Cardiac muscle cell (in vitro differentiated cells and primary cell): ENCODE measurements around the gene TTPAL. TPM values are rescaled to one million over a fixed set of nuclear protein-coding genes. Genes with fewer than 3 reads are reported as not detected.

Experiments used
- DNase-seq, 2 donors: peaks; one replicate each; pipeline versions ENCODE4 v3.0.0 to v3.0.0-alpha.2; 2010 to 2017; ENCODE audit warnings: low read depth in 1 of 2, low spot score in 1 of 2
- H3K27ac ChIP-seq: fragments of 200-600 bp; sonication (generic); 2 replicates; pipeline ENCODE4 v1.5.1; 2016
- H3K27me3 ChIP-seq: fragments of 200-600 bp; sonication (generic); 2 replicates; pipeline ENCODE4 v1.6.0; 2016; ENCODE audit warnings: control low read depth
- H3K36me3 ChIP-seq: fragments of 200-600 bp; sonication (generic); 2 replicates; pipeline ENCODE4 v1.5.1; 2016; ENCODE audit warnings: control low read depth
- H3K4me1 ChIP-seq: fragments of 200-600 bp; sonication (generic); 2 replicates; pipeline ENCODE4 v1.8.1; 2017; ENCODE audit warnings: low read depth, mild to moderate bottlenecking, mixed run types
- H3K4me3 ChIP-seq: fragments of 200-600 bp; sonication (generic); 2 replicates; pipeline ENCODE4 v1.5.1; 2016; ENCODE audit warnings: mild to moderate bottlenecking
- H3K9me3 ChIP-seq: fragments of 200-600 bp; sonication (generic); 2 replicates; pipeline ENCODE4 v1.5.1; 2017; ENCODE audit warnings: low read depth, mild to moderate bottlenecking, control low read depth
- CTCF ChIP-seq: IDR thresholded peaks from 2 replicates; pipeline ENCODE4 v1.5.1; 2012; ENCODE audit warnings: low read depth, mild to moderate bottlenecking, low read length
- polyA plus RNA-seq: library from polyadenylated mRNA; unstranded; fragments of >200 nt; fragmentation: Nextera tagmentation; extraction: Ambion mirVana; gene quantifications from 2 replicates; pipeline ENCODE4 v1.2.1, GENCODE V29; 2016
- total RNA-seq: library from RNA; depleted of rRNA; stranded (reverse); fragments of >200 nt; gene quantifications from 2 replicates; pipeline ENCODE4 v1.2.3, GENCODE V29; 2016

TTPAL gene
- total and polyA plus RNA-seq, 2 experiments from 2014 or later, result 6.1 to 9.8 TPM

GRCh38 chr20:44436393-44436792 lies 39.3 kb upstream of the TTPAL start:
- Histone ChIP-seq H3K4me3 (no peak overlapping the region), H3K9me3 (no peaks in the 10 kb centered on the region), H3K27ac (no peak overlapping the region), H3K36me3 (no peaks in the 10 kb centered on the region), H3K27me3 (no peaks in the 10 kb centered on the region), H3K4me1 (no peaks in the 10 kb centered on the region)
- no peak for DNase-seq
- no peak for TF ChIP-seq CTCF

GRCh38 chr20:44437497-44437896 lies 38.2 kb upstream of the TTPAL start:
- H3K4me1 ChIP-seq, result no peaks in the 10 kb centered on the region
- H3K9me3 ChIP-seq, result no peaks in the 10 kb centered on the region
- no peak for DNase-seq
- no peaks in the 10 kb centered on the region for H3K36me3 ChIP-seq
- H3K27me3 ChIP-seq, result no peaks in the 10 kb centered on the region
- no peak overlapping the region for H3K27ac ChIP-seq
- H3K4me3 ChIP-seq, result no peak overlapping the region
- TF ChIP-seq CTCF, result no peak

- Histone ChIP-seq H3K4me1 (no peaks in the 10 kb centered on the region), H3K36me3 (no peaks in the 10 kb centered on the region), H3K9me3 (no peaks in the 10 kb centered on the region), H3K27ac (no peak overlapping the region), H3K27me3 (no peaks in the 10 kb centered on the region), H3K4me3 (no peak overlapping the region)
- TF ChIP-seq CTCF, result no peak
- DNase-seq, result no peak
These were observed 36.9 kb upstream of the TTPAL start for GRCh38 chr20:44438782-44439181.

- H3K36me3 ChIP-seq, result no peaks in the 10 kb centered on the region
- no peaks in the 10 kb centered on the region for H3K27me3 ChIP-seq
- no peak for TF ChIP-seq CTCF
- H3K4me1 ChIP-seq, result no peaks in the 10 kb centered on the region
- no peak for DNase-seq
- H3K9me3 ChIP-seq, result no peaks in the 10 kb centered on the region
- no peak overlapping the region for H3K27ac ChIP-seq
- no peak overlapping the region for H3K4me3 ChIP-seq
These were observed 36.4 kb upstream of the TTPAL start for GRCh38 chr20:44439318-44439717.

- Histone ChIP-seq H3K4me1 (no peaks in the 10 kb centered on the region), H3K4me3 (no peak overlapping the region), H3K9me3 (no peaks in the 10 kb centered on the region), H3K36me3 (no peaks in the 10 kb centered on the region), H3K27me3 (no peaks in the 10 kb centered on the region), H3K27ac (no peak overlapping the region)
- no peak for TF ChIP-seq CTCF
- DNase-seq, result no peak
These were observed 33.2 kb upstream of the TTPAL start for GRCh38 chr20:44442298-44443070.
